SK-N-SH (cell line): ENCODE data around the gene PICALM. TPM values are rescaled to one million over a fixed set of nuclear protein-coding genes. Genes with fewer than 3 reads are reported as not detected.

Experiments
- CTCF ChIA-PET: fragments of 300-600, 350-600 bp; formaldehyde crosslinking; extraction: SDS; loops from one replicate; lab custom pipeline; 2021; lab: Yijun Ruan, JAX
- POLR2A ChIA-PET: fragments of 350-600 bp; sonication (Branson Sonifier 250); formaldehyde crosslinking; extraction: SDS; loops from one replicate; lab custom pipeline; 2020; ENCODE audit warnings: antibody characterized with exemption, inconsistent platforms; lab: Yijun Ruan, JAX
- DNase-seq: peaks from one replicate; pipeline ENCODE4 v3.0.0; 2012
- H2AFZ ChIP-seq: fragments of 200-600 bp; sonication (generic); 2 replicates; pipeline ENCODE4 v1.8.1; 2016; ENCODE audit warnings: antibody characterized with exemption, mild to moderate bottlenecking, low read depth
- H3F3A ChIP-seq: fragments of 200-600 bp; sonication (generic); replicated peaks from 2 replicates; pipeline ENCODE3; 2016; ENCODE audit warnings: antibody characterized with exemption, mild to moderate bottlenecking; ENCODE audit not compliant: insufficient read depth
- H3K27ac ChIP-seq, 2 experiments: fragments of 200-500 bp in 1 of 2; fragments of 200-600 bp in 1 of 2; sonication (Bioruptor generic) in 1 of 2; sonication (generic), shearing (Covaris generic) in 1 of 2; 2 replicates each; pipeline versions ENCODE4 v1.5.1 to v1.6.1; 2014 to 2016; ENCODE audit warnings: low read depth in 2 of 2, inconsistent platforms in 1 of 2, low read length in 1 of 2, mild to moderate bottlenecking in 1 of 2, mixed read lengths in 1 of 2
- H3K27me3 ChIP-seq: fragments of 200-600 bp; sonication (generic), shearing (Covaris generic); 2 replicates; pipeline ENCODE4 v1.6.1; 2016; ENCODE audit warnings: mixed run types; ENCODE audit not compliant: insufficient read depth
- H3K36me3 ChIP-seq, 2 experiments: fragments of 200-500 bp in 1 of 2; fragments of 200-600 bp in 1 of 2; sonication (Bioruptor generic) in 1 of 2; sonication (generic) in 1 of 2; replicated peaks in 1 of 2; 2 replicates each; pipeline versions ENCODE3 to v1.5.1; 2014 to 2016; ENCODE audit warnings: low read length in 1 of 2, mild to moderate bottlenecking in 1 of 2; ENCODE audit not compliant: insufficient read depth in 2 of 2, control insufficient read depth in 1 of 2
- H3K4me1 ChIP-seq, 2 experiments: fragments of 200-500 bp in 1 of 2; fragments of 200-600 bp in 1 of 2; sonication (Bioruptor generic) in 1 of 2; sonication (generic), shearing (Covaris generic) in 1 of 2; 2 replicates each; pipeline versions ENCODE4 v1.5.1 to v1.6.1; 2014 to 2016; ENCODE audit warnings: low read depth in 1 of 2, low read length in 1 of 2, mixed run types in 1 of 2; ENCODE audit not compliant: insufficient read depth in 2 of 2, control insufficient read depth in 1 of 2
- H3K4me2 ChIP-seq: fragments of 200-600 bp; sonication (generic), shearing (Covaris generic); 2 replicates; pipeline ENCODE4 v1.6.1; 2017; ENCODE audit warnings: mixed run types
- H3K4me3 ChIP-seq, 2 experiments: fragments of 200-500 bp in 1 of 2; fragments of 200-600 bp in 1 of 2; sonication (Bioruptor generic) in 1 of 2; sonication (generic), shearing (Covaris generic) in 1 of 2; 2 replicates each; pipeline versions ENCODE4 v1.5.1 to v1.8.1; 2014 to 2016; ENCODE audit warnings: low read depth in 2 of 2, inconsistent platforms in 1 of 2, low read length in 1 of 2, mild to moderate bottlenecking in 1 of 2, mixed read lengths in 1 of 2, moderate library complexity in 1 of 2
- H3K79me2 ChIP-seq: fragments of 200-600 bp; sonication (generic); 2 replicates; pipeline ENCODE4 v1.8.1; 2017; ENCODE audit warnings: mild to moderate bottlenecking; ENCODE audit not compliant: insufficient read depth
- H3K9ac ChIP-seq: fragments of 200-600 bp; sonication (generic); 2 replicates; pipeline ENCODE4 v1.6.1; 2017; ENCODE audit warnings: mixed run types
- H3K9me2 ChIP-seq: fragments of 200-600 bp; sonication (generic); 2 replicates; pipeline ENCODE4 v1.6.1; 2017; ENCODE audit warnings: mixed run types
- H3K9me3 ChIP-seq: fragments of 200-600 bp; sonication (generic); 2 replicates; pipeline ENCODE4 v1.6.1; 2017; ENCODE audit warnings: mixed run types, mild to moderate bottlenecking, moderate library complexity
- H4K20me1 ChIP-seq: fragments of 200-600 bp; sonication (generic); 2 replicates; pipeline ENCODE4 v1.6.1; 2017; ENCODE audit warnings: mild to moderate bottlenecking, mixed run types; ENCODE audit not compliant: insufficient read depth
- CTCF ChIP-seq: fragments of 200-600 bp; sonication (generic); IDR thresholded peaks from 2 replicates; pipeline ENCODE4 v1.6.1; 2017; ENCODE audit warnings: antibody characterized with exemption, mild to moderate bottlenecking, moderate library complexity
- ELF1 ChIP-seq: IDR thresholded peaks from 2 replicates; pipeline ENCODE4 v1.4.0; 2012
- EP300 ChIP-seq, 2 experiments: IDR thresholded peaks; 2 replicates each; pipeline versions ENCODE4 v1.4.0 to v1.6.1; 2012; ENCODE audit warnings: borderline replicate concordance in 1 of 2, low read depth in 1 of 2, low read length in 1 of 2
- FOXM1 ChIP-seq: IDR thresholded peaks from 2 replicates; pipeline ENCODE4 v1.4.0; 2012; ENCODE audit warnings: low read depth, mild to moderate bottlenecking
- GABPA ChIP-seq: IDR thresholded peaks from 2 replicates; pipeline ENCODE4 v1.4.0; 2012; ENCODE audit warnings: low read depth, mild to moderate bottlenecking
- GATA2 ChIP-seq: sonication (generic); formaldehyde crosslinking; IDR thresholded peaks from 2 replicates; pipeline ENCODE4 v1.5.0; 2020; ENCODE audit warnings: mild to moderate bottlenecking, missing genetic modification reagents
- MAX ChIP-seq: IDR thresholded peaks from 2 replicates; pipeline ENCODE4 v1.4.0; 2012; ENCODE audit warnings: low read depth
- NFIC ChIP-seq: IDR thresholded peaks from 2 replicates; pipeline ENCODE4 v1.4.0; 2012; ENCODE audit warnings: borderline replicate concordance
- NRF1 ChIP-seq: IDR thresholded peaks from 2 replicates; pipeline ENCODE4 v1.6.1; 2012; ENCODE audit warnings: low read depth, mild to moderate bottlenecking, low read length
- POLR2AphosphoS5 ChIP-seq: IDR thresholded peaks from 2 replicates; pipeline ENCODE4 v1.6.1; 2012; ENCODE audit warnings: low read depth, low read length
- REST ChIP-seq: IDR thresholded peaks from 2 replicates; pipeline ENCODE4 v1.6.1; 2012; ENCODE audit warnings: mild to moderate bottlenecking, low read depth, low read length, moderate library complexity
- RFX5 ChIP-seq: IDR thresholded peaks from 2 replicates; pipeline ENCODE4 v1.6.1; 2012; ENCODE audit warnings: mild to moderate bottlenecking, improper control_type of control experiment, low read length
- SIN3A ChIP-seq: IDR thresholded peaks from 2 replicates; pipeline ENCODE4 v1.6.1; 2012; ENCODE audit warnings: low read depth, mild to moderate bottlenecking, low read length, moderate library complexity, borderline replicate concordance
- TAF1 ChIP-seq: IDR thresholded peaks from 2 replicates; pipeline ENCODE4 v1.6.1; 2012; ENCODE audit warnings: low read depth, mild to moderate bottlenecking, low read length, moderate library complexity, borderline replicate concordance
- TCF12 ChIP-seq: IDR thresholded peaks from 2 replicates; pipeline ENCODE4 v1.4.0; 2012
- TEAD4 ChIP-seq: IDR thresholded peaks from 2 replicates; pipeline ENCODE4 v1.4.0; 2012; ENCODE audit warnings: mild to moderate bottlenecking, borderline replicate concordance; ENCODE audit not compliant: insufficient read depth
- USF2 ChIP-seq: fragments of 150-350 bp; IDR thresholded peaks from 2 replicates; pipeline ENCODE4 v1.6.1; 2017; ENCODE audit warnings: antibody characterized with exemption, low read length, low read depth, borderline replicate concordance
- YY1 ChIP-seq: IDR thresholded peaks from 2 replicates; pipeline ENCODE4 v1.4.0; 2012; ENCODE audit warnings: low read depth, mild to moderate bottlenecking
- WGBS: methylation state at CpG from one replicate; pipeline ENCODE4 v1.1.6; 2017; ENCODE audit warnings: low lambda C conversion rate; 5-methylcytosine and 5-hydroxymethylcytosine counted together
- polyA plus RNA-seq, 3 experiments: library from polyadenylated mRNA; depleted of rRNA; stranded (reverse); fragments of >200 nt; gene quantifications; 2 replicates each; pipeline ENCODE4 v1.2.3, GENCODE V29; 2012

Gene PICALM
- polyA plus RNA-seq, 1 of the 3 experiments (the other 2 are of a cell fraction): 103 TPM

GRCh38 chr11:86003654-86004053, 65.2 kb downstream of the PICALM start:
- no peak overlapping the region for H2AFZ ChIP-seq
- H3K36me3 ChIP-seq: peaks cover 71 to 98% of the 10 kb centered on the region in 2 experiments
- H3K27me3 ChIP-seq: no peaks in the 10 kb centered on the region
- POLR2A ChIA-PET: no interaction called here
- H3K4me2 ChIP-seq: no peak overlapping the region
- no peaks in the 10 kb centered on the region for H4K20me1 ChIP-seq
- H3F3A ChIP-seq: peaks cover 30% of the 10 kb centered on the region
- CTCF ChIA-PET: no interaction called here
- H3K4me1 ChIP-seq: no peaks in the 10 kb centered on the region
- no peaks in the 10 kb centered on the region for H3K9me3 ChIP-seq
- peaks cover 61% of the 10 kb centered on the region for H3K79me2 ChIP-seq
- H3K4me3 ChIP-seq: no peak overlapping the region
- no peak for TF ChIP-seq RFX5
- TF ChIP-seq REST: no peak
- TF ChIP-seq YY1: no peak
- no peak for TF ChIP-seq NFIC
- no peak for TF ChIP-seq SIN3A
- no peak for TF ChIP-seq GATA2 (CRISPR knock-in tag)
- TF ChIP-seq TAF1: no peak
- no peak for TF ChIP-seq NRF1
- no peak for TF ChIP-seq POLR2AphosphoS5
- TF ChIP-seq EP300 (IDR thresholded peaks at IDR 0.05; ENCODE audit: borderline replicate concordance in 1 of 2, low read depth in 1 of 2, low read length in 1 of 2): no peak
- TF ChIP-seq MAX: no peak
- no peak for TF ChIP-seq GABPA
- TF ChIP-seq ELF1: no peak
- TF ChIP-seq FOXM1: no peak
- TF ChIP-seq TEAD4: no peak
- TF ChIP-seq TCF12: no peak
- no peak for TF ChIP-seq USF2
- no peak for TF ChIP-seq CTCF
- H3K9ac ChIP-seq: no peak overlapping the region
- no peaks in the 10 kb centered on the region for H3K9me2 ChIP-seq
- no peak for DNase-seq
- H3K27ac ChIP-seq: no peak overlapping the region
- 86% methylated on average over 2 of the region's 2 CpGs for WGBS
